Measurements from ENCODE around the gene RETREG1. TPM values are rescaled to one million over a fixed set of nuclear protein-coding genes. Genes with fewer than 3 reads are reported as not detected.
"Not testable (repeated sequence)": the region's sequence is repeated elsewhere in the genome, so short reads cannot be mapped to it uniquely, and the experiment has no call there.

Gene RETREG1
- total RNA-seq, 1 donor from 2014 or later: 25.2 TPM

DNA sequence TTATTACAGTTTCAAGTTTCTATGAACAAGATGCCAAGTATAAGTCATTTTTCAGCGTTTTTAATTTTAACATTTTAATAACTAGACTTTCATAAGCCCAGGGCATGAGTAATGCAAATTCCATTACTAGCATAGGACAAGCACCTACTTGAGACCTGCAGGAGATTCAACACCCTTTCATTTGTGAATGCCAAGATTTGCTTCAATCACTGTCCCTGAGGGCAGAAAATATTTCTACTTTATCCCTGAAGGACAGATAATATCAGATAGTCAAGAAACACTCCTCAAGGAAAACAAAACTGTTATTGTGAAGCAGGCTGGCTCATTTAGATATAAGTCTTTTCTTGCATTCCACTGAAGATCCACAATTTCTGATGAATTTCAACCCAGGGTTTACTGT lies 123.5 kb downstream of the RETREG1 start:
- no peak for DNase-seq (ENCODE audit: low spot score)
- ATAC-seq: no peak

DNA sequence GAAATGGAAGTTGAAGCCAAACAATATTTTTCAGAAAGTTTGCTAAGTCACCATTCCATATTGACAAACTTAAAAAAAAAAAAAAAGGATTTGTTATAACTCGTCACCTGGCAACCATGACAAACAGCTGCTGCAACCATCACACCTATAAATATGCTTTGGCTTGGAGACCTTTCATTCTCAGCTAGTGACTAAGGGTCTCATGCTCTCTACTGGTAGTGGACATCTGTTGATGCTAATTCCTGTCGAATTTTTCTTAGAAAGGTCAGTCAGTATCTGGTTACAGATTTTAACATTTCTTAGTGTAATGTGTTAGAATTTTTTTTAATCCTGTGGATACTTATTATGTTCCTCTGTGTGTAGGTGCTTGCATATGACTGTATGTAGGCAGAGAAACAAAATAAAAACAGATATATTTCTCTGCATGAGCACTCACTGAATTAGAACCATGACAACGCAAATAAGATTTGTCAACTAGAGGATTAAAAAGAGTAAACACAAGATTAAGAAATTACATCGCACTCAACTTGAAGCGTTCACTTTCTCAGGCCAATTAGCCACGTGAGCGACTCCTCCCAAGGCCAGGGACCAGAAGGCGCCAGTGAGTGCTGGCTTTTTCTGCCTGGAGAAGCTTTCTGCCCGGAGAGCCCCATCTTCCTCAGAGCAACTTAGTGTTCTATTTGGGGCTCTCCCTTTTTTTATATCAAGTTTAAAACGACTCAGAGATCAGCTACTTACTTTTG lies 124.2 kb downstream of the RETREG1 start:
- DNase-seq (ENCODE audit: low spot score): no peak
- ATAC-seq: peak; percentile 36

DNA sequence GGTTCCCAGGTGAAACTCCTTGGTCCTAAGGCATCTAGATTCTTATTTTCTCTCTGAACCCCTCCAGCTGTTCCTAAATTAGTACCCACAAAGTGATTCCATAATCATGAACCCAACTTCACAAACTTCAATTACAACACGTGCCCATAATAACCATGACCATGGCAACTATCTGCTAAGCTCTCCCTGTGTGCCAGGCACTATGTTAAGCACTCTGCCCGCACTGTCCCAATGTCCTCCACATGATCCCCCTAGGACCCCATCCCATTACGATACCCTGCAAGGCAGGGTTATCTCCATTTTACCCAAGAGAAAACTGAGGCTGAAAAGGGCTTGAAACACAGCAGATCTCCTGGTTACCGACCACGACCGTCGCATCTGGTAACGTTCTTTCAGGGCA lies 125.9 kb downstream of the RETREG1 start:
- DNase-seq (ENCODE audit: low spot score): no peak
- ATAC-seq: no peak

DNA sequence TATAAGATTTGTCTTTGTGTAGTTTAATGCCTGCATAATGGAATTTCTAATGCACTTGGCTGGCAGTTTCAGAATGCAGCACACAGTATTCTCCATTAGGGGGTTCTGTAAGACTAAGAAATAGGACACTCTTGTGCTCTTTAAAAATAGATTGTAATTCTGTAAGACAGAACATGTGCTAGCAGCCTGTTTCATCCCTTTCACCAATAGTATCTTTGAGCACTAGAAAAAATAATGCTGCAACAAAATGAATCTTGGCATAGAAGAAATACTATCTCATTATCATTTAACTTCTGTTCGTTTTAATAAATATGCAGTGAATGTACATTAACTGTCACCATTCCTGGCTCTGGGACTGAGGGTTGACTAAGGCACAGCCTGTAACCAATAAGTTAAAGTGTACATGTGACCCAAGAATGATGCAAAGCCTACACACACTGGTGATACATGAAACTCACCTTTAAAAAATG lies 127.4 kb downstream of the RETREG1 start:
- ATAC-seq (peak; percentile 90), DNase-seq (ENCODE audit: low spot score) (no peak)

DNA sequence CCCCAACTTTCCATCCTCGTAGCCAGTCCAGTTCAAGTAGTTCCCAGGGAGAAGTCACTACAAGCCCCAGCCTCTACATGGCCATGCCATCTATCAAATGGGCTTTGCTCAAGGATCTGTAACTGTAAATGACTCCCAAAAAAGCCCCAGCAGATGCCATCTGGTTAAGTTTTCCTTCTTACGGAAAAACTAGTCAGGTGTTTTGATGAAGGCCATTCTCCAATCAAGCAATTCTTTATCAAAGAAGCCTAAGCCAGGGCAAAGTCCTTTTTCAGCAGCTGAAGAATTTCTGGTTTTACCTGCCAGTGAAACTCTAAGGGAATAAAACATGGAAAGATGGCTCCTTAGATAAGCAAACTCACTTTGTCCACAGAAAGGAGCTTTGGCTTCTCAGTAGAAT lies 129.3 kb downstream of the RETREG1 start:
- DNase-seq (ENCODE audit: low spot score) (no peak), ATAC-seq (no peak)

DNA sequence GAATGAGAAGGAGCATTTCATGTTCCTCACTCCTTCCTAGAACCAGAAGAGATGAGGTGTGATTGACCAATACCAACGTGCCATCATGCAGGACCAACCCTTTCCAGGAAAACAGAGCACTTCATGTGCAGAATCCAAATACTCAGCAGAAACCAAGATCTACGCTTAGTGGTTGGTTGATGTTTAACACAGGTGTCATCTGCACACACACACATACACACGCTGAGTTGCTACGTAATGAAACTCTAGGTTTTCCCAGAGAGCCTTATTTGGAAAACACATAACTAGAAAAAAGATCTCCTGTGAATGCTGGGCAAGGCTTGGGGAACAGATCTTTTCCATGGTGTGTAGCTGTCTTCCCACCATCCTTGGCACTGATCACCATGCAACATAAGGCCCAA lies 130.1 kb downstream of the RETREG1 start:
- ATAC-seq: peak; percentile 78
- DNase-seq (ENCODE audit: low spot score): no peak

DNA sequence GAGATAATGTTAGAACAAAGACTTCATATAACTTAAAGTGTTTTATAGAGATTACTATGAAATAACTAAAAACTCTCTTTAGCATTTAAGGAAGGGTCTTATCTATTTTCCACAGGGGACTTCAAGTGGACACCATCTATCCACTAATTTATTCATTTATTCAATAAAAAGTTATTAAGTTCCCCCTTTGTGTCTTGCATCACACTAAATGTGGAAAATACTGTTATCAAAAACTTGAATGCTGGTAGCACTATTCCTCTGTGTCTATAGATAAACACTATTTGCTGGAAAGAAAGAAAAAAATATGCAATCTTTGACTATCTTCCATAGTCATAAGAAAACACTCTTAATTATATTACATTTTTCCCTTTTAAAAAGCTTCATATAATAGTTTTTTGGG lies 131.1 kb downstream of the RETREG1 start:
- ATAC-seq: no peak
- DNase-seq (ENCODE audit: low spot score): no peak

DNA sequence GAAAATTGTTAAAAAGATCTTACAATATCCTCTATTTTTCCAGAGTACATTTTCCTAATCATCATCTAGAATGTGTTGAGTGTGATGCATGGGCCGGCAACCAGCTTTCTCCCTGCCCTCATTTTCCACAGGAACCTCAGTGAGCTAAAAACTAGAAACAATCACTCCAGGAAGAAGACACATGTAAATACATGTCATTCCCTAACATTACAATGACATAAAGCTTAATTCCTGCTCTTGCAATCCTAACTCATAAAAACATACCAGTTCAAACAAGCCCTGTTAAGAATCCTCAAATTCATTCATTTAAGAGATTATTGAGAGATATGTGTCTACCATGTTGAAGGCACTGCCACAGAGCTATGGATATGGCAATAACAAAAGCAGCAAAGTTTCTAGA lies 132.7 kb downstream of the RETREG1 start:
- no peak for ATAC-seq

DNA sequence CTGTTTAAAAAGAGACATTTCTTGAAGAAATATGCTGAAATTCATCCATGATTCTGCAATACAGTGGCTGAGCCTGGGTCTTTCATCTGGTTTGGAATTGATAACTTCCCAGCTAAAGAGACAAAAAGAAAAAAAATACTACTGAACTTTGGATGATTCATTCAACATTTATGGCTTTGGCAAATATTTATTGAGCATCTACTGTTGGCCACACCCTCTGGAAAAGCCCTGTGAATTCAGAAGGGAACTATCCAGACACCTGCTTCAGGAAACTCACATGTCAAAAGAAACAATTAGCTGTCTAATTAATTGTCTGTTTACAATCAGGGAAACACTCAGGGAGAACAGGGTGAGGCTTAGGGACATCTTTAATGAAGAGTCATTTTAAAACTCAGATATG lies 133.4 kb downstream of the RETREG1 start:
- DNase-seq (ENCODE audit: low spot score) (no peak), ATAC-seq (no peak)

More for the DNA sequence above, 132.7 kb downstream of the RETREG1 start:
- DNase-seq (ENCODE audit: low spot score): no peak

DNA sequence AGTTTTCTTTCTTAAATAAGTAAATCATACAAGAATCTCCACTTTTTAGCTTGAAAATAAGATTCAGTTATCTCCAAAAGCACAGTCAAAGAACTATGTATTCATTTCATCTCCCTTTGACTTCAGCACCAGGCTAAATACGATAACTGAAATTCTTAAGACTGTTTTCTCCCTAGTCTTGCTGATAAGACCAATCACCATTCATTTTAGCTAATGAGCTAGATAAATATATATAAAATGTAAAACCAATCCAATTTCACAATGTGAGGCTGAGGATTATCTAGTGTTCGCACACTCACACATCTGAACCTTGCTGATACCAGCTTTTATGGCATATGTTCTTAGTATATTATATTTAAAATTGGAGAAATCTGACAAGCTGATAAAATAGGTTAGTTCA lies 133.9 kb downstream of the RETREG1 start:
- ATAC-seq: no peak
- DNase-seq (ENCODE audit: low spot score): no peak

DNA sequence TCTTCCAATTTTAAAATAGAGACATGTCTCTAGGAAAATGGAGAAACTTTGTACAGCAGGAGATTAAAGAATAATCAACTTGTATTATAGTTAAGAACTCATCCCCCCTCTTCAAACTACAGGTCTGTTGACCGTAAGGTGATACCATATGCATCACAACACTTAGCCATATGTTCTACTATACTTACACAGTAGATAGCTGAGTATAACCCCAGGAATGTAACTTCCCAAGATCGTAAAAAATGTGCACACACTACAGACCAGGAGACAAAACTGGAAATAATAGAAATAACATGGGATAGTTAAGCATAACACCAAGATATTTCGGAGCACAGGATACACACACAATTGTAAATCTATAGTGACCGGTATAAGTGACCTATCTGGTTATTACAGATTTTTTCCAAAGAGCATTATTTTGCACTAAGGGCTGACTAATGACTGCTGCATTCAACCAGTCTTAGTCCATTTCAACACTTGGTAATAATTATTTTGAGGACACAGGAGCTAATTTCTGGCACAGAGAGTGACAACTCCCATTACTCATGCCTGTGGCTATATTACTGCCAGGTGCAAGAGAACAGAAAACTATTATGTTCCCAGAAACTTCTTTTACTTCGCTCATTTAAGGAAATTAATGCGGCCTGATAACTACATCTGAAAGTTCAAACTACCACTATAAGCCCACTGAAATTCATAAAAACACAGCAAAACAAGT lies 135.8 kb downstream of the RETREG1 start:
- ATAC-seq (no peak), DNase-seq (ENCODE audit: low spot score) (no peak)

DNA sequence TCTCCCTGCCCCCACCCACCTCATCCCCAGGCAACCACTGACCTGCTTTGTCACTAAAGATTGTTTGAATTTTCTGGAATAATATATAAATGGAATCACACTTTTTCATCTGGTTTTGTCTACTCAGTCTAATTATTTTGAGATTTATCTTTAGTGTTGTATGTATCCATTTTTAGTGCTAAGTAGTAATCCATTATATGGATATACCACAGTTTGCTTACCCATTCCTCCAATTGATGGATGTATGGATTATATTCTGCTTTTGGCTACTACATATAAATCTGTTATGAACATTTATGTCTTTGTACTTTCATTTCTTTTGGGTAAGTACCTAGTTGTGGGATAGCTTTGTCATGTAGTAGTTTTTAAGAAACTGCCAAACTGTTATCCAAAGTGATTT lies 136.7 kb downstream of the RETREG1 start:
- ATAC-seq: no peak
- DNase-seq (ENCODE audit: low spot score): no peak

DNA sequence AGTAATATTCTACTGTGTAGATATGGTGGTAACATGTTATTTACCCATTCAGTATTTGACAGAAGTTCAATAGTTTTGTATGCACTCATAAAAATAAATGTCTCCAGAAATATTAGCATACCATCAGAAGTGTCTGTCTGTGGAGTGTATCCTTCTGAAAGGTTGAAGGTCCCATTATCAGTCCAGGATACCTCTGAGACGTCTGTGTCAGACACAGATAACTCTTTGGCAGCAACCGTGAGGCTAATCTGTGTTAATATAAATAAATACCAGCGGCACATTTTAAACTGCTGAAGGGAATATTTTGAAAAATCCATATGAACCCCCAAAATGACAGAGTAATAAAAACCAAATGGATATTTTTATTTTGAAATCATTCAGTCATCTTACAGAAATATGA lies 139.3 kb downstream of the RETREG1 start:
- DNase-seq (ENCODE audit: low spot score) (no peak), ATAC-seq (no peak)

DNA sequence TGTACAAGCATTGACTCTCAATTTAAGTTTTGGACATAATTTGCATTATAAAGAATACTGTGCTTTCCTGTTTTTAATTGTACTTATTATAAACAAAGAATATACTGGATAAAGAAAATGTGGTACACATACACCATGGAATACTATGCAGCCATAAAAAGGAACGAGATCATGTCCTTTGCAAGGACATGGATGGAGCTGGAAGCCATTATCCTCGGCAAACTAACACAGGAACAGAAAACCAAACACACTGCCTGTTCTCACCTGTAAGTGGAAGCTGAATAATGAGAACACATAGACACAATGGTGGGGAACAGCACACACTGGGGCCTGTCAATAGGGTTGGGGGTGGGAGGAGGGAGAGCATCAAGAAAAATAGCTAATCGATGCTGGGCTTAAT lies 140.4 kb downstream of the RETREG1 start:
- not testable (repeated sequence) for DNase-seq (ENCODE audit: low spot score)

DNA sequence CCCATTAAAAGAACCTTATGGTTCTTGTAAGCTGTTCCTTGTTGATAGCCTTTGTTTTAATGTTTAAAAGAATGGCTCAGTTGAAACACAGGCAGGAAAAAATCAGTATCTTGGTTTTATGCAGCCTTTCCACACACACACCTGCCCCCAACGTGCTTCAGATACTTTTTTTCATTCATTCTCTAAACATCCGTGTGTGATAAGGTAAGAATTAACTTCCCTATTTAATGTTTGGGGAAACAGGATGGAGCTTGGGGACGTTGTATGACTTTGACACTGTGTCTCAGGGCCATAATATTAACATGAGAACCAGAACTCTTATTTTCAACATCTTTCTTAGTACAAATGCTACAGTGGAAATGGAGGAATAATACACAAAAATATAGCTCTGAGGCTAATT lies 145.4 kb downstream of the RETREG1 start:
- ATAC-seq (no peak), DNase-seq (ENCODE audit: low spot score) (no peak)

More for the DNA sequence above, 140.4 kb downstream of the RETREG1 start:
- not testable (repeated sequence) for ATAC-seq

DNA sequence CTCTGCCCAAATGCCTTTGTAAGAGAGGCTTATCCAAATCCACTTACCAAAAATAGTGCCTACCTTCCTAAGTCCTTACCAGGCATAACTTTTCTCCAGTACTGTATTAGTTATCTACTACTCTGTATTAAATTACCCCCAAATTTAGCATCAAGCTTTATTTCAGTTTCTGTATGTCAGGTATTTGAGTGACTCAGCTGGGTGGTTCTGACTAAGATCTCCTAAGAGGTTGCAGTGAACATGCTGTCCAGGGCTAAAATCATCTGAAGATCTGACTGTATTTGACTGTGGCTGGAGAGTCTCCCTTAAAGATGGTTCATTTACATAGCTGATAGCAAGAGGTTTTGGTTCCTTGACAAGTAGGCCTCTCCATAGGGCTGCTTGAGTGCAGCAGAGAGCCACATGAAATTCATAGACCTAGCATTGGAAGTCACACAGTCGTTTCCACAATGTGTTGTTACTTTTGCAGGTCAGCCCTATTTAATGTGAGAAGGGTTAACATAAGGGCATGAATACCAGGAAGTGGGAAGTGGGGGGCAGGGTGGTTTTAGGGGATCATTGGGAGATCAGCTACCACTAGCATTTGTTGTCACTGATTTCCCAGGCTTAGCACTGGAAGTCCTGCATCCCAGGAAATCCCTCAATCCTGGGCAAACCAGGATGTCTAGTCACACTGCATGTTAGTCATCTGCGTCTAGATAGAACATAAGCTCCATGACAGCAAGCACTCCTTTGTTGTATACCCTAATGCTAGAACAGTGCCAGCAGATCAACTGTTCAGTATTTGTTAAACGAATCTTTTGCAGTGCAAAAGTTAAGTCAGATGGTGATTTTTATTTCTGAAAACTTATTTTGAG lies 149.2 kb downstream of the RETREG1 start:
- DNase-seq (ENCODE audit: low spot score) (no peak), ATAC-seq (no peak)

DNA sequence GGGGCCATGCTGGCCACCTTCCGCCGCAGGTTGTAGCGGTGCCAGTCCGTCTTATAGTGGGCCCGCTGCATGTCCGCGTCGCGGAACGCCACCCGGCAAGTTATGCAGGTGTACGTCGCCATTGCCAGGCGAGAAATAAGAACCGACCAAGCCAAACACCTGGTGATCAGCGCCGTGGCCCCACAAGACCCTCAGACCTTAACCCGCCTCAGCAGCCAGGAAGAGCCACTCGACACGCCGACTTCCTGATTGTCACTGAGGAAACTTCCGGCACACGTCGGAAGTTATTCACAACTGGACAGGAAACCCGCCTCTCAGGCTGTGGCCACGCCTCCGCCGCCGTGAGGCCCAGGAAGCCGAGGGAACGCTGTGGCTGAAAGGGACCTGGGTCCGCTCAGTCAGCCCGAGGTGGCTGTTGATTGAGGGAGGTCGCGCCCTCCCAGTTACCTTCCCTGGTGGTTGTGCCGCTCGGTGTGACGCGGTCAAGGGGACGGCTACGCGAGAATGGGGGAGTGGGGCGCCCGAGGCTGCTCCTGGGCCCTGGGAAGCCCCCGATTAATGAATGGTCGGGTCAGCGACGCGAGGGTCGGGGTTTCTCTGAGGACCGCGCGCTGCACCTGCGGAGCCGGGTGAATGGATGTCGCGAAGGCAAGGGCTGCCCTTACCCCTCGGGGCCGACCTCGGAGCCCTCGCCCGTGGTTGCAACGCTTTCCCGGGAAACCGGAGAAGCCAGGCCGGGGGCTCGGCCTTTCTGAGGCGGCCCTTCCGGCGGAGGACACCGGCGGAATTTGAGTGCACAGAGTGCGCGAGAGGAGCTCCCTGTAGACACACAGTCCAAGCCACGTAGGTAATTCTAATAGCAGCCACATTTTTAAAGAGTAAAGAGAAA lies 151.0 kb downstream of the RETREG1 start, which contains the start of gene ZNF622:
ZNF622 (minus strand) TSS at position 257 of the 889 bp plus-strand sequence; CDS start at position 122, 135 bp downstream.
- ATAC-seq: peak; percentile 97

DNA sequence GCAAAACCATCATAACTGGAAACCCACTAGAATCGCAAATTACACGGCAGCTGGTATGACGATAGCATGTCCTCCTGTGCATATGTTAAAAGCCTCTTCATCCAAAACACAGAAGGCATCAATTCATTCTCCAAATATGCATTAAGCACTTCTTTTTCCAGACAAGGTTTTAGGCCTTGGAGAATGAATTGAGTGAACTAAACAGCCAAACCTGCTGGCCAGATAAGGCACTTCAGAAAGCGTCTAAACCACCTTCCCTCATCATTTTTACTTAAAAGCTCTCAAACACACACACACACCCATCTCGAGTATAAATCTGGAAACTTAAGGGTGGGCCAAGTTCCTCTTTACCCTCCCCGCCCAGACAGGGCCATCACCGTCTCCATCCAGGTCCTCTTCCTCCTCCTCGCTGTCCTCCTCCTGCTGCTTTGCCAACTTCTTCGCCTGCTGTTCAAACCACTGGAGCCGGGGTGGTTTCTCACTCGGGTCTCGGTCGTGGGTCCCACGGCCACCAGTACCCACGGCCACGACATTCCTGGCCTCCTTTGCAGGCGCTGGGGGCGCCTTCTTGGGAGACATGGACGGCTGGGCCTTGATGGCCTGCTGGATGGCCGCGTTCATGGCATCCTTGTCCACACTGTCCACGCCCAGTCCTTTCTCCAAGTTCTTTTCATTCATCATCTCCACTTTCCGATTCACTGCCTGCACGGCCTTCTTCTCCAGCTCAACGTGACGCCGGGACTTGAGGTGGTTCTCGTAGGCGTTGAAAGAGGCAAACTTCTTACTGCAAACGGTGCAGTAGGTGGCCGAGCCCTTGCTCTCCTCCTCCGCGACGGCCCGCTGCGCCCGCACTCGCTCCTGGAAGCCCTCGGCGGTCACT lies 151.9 kb downstream of the RETREG1 start:
- peak; percentile 1 for ATAC-seq

More for the DNA sequence above, 151.0 kb downstream of the RETREG1 start, which contains the start of gene ZNF622:
- DNase-seq (ENCODE audit: low spot score): peak; percentile 93

DNA sequence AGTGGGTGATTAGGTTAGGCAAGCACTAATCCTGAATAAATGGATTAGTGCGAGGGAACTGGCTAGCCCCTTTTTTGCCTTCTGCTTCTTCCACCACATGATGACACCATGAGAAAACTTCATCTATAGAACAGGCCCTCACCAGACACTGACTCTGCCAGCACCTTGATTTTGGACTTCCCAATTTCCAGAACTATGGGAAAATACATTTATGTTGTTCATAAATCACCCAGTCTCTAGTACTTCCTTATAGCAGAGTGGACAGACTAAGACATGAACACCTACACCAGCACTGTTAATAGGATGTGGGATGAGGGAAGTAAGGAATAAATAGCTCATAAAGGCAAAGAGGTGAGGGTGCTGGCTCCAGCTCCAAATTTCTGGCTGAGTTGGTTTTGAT lies 152.6 kb downstream of the RETREG1 start:
- ATAC-seq (no peak), DNase-seq (ENCODE audit: low spot score) (no peak)

More for the DNA sequence above, 151.9 kb downstream of the RETREG1 start:
- DNase-seq (ENCODE audit: low spot score): no peak
